Spleen (tissue), 11 donors: ENCODE results near the gene ANO1. TPM values are rescaled to one million over a fixed set of nuclear protein-coding genes. Genes with fewer than 3 reads are reported as not detected.

Experiments used
- DNase-seq: peaks from one replicate; pipeline ENCODE4 v3.0.0-alpha.2; 2020
- H3K27ac ChIP-seq, 8 donors: fragments of 200-600 bp; sonication (generic) in 7 of 8; 1 replicate in 4 of 8; 2 replicates in 4 of 8; pipeline versions ENCODE4 v1.5.0 to v1.8.0; 2016 to 2021; ENCODE audit warnings: inconsistent platforms in 4 of 8, mild to moderate bottlenecking in 4 of 8, moderate library complexity in 1 of 8
- H3K27me3 ChIP-seq, 7 donors: fragments of 200-600 bp; sonication (generic) in 6 of 7; replicated peaks in 1 of 7; 1 replicate in 4 of 7; 2 replicates in 3 of 7; pipeline versions ENCODE4 v1.5.0 to v1.8.0; 2016 to 2021; ENCODE audit warnings: inconsistent platforms in 3 of 7, mild to moderate bottlenecking in 1 of 7
- H3K36me3 ChIP-seq, 6 donors: fragments of 200-600 bp; sonication (generic) in 5 of 6; 1 replicate in 4 of 6; 2 replicates in 2 of 6; pipeline versions ENCODE4 v1.5.0 to v1.8.0; 2016 to 2021; ENCODE audit warnings: inconsistent platforms in 2 of 6
- H3K4me1 ChIP-seq, 6 donors: fragments of 200-600 bp; sonication (generic) in 5 of 6; 1 replicate in 3 of 6; 2 replicates in 3 of 6; pipeline versions ENCODE4 v1.5.0 to v1.8.0; 2016 to 2021; ENCODE audit warnings: inconsistent platforms in 3 of 6
- H3K4me3 ChIP-seq, 8 donors: fragments of 200-600 bp; sonication (generic) in 7 of 8; 1 replicate in 4 of 8; 2 replicates in 4 of 8; pipeline versions ENCODE4 v1.5.0 to v1.8.0; 2016 to 2021; ENCODE audit warnings: inconsistent platforms in 4 of 8, mild to moderate bottlenecking in 4 of 8, moderate library complexity in 2 of 8
- H3K9me3 ChIP-seq, 8 donors: fragments of 200-600 bp; sonication (generic) in 7 of 8; 1 replicate in 4 of 8; 2 replicates in 4 of 8; pipeline versions ENCODE4 v1.5.0 to v1.8.0; 2016 to 2021; ENCODE audit warnings: inconsistent platforms in 4 of 8
- CTCF ChIP-seq, 11 experiments: fragments of 200-600 bp in 7 of 11; fragments of 450-650 bp in 4 of 11; sonication (generic) in 4 of 11; IDR thresholded peaks in 8 of 11; conservative IDR thresholded peaks in 3 of 11; 1 replicate in 7 of 11; 2 replicates in 4 of 11; pipeline versions ENCODE4 v1.4.0 to v1.8.0; 2016 to 2021; ENCODE audit warnings: antibody characterized with exemption in 11 of 11, inconsistent platforms in 4 of 11, mild to moderate bottlenecking in 1 of 11
- POLR2A ChIP-seq, 3 donors: fragments of 450-650 bp; IDR thresholded peaks; one replicate each; pipeline ENCODE4 v1.5.1; 2017; ENCODE audit warnings: antibody characterized with exemption in 3 of 3, mild to moderate bottlenecking in 1 of 3
- POLR2AphosphoS5 ChIP-seq, 3 donors: sonication (generic); formaldehyde crosslinking; IDR thresholded peaks; one replicate each; pipeline ENCODE4 v1.5.1; 2017; ENCODE audit warnings: antibody characterized with exemption in 3 of 3
- WGBS, 5 donors: extraction: QIAGEN DNeasy Blood & Tissue Kit in 3 of 5; methylation state at CpG; one replicate each; pipeline versions ENCODE4 v1.1.5 to v1.1.7; 2013 to 2018; 5-methylcytosine and 5-hydroxymethylcytosine counted together
- intact Hi-C: fragments of 100-400 bp; cut with DNase I; formaldehyde crosslinking; loops from one replicate; pipeline ENCODE4 v1.15.0; 2023; ENCODE audit warnings: low total_unique reads
- polyA plus RNA-seq, 3 donors: library from polyadenylated mRNA; stranded (reverse); fragments of 200-250 nt; gene quantifications; one replicate each; pipeline ENCODE4 v1.2.1, GENCODE V29; 2013
- total RNA-seq, 7 donors: library from RNA; depleted of rRNA in 3 of 7; stranded (reverse); fragments of >200 nt in 3 of 7; fragmentation: NEBNext Ultra II Directional in 4 of 7; extraction: Animal tissue kit (Norgen Biotek cat#: 25700) in 4 of 7; gene quantifications; one replicate each; pipeline versions ENCODE4 v1.1.0 to v1.2.1, GENCODE V29; 2016 to 2021
- donor health status: healthy with polysubstance abuse.
- donor health status: DM: no; HTN: no; CAD: no; lungs with moderate emphysema.
- donor health status: DM: no; HTN: no; CAD: no.
- donor health status: Bipolar disorder and iron deficiency.
- donor health status: healthy.
- donor health status: DM: no; HTN: no; CAD: no.
- donor health status: DM: yes; HTN: yes; CAD: no.

The ANO1 gene
- total and polyA plus RNA-seq, 10 donors: 0.22 to 1.2 (median 0.62) TPM

GRCh38 chr11:70115778-70116177, 37.7 kb downstream of the ANO1 start:
- Histone ChIP-seq H3K9me3 (no peaks in the 10 kb centered on the region), H3K27ac (no peak overlapping the region), H3K4me3 (no peak overlapping the region), H3K4me1 (peaks cover 0 to 14% (median 8%) of the 10 kb centered on the region in 6 donors), H3K36me3 (no peaks in the 10 kb centered on the region), H3K27me3 (peaks cover 0 to 11% (median 0%) of the 10 kb centered on the region in 7 donors)
- intact Hi-C loops: no loop called here
- TF ChIP-seq CTCF (IDR thresholded peaks at IDR 0.05 in 8 of 11, conservative IDR thresholded peaks at IDR 0.05 in 3 of 11) (no peak), POLR2AphosphoS5 (IDR thresholded peaks at IDR 0.05) (no peak), POLR2A (IDR thresholded peaks at IDR 0.05) (no peak)
- WGBS, 5 donors: 85 to 94% (median 86%) methylated on average over 8 of the region's 8 CpGs
- no peak for DNase-seq

GRCh38 chr11:70116386-70117065, 38.4 kb downstream of the ANO1 start:
- Histone ChIP-seq H3K4me1 (peaks cover 0 to 8% (median 4%) of the 10 kb centered on the region in 6 donors), H3K36me3 (no peaks in the 10 kb centered on the region), H3K27me3 (peaks cover 0 to 9% (median 0%) of the 10 kb centered on the region in 7 donors), H3K9me3 (no peaks in the 10 kb centered on the region), H3K27ac (no peak overlapping the region), H3K4me3 (no peak overlapping the region)
- DNase-seq: no peak
- WGBS, 5 donors: 89 to 92% (median 91%) methylated on average over 19 of the region's 19 CpGs
- intact Hi-C loops: no loop called here
- TF ChIP-seq POLR2AphosphoS5 (IDR thresholded peaks at IDR 0.05): no peak
- TF ChIP-seq CTCF (IDR thresholded peaks at IDR 0.05 in 8 of 11, conservative IDR thresholded peaks at IDR 0.05 in 3 of 11): no peak
- no peak for TF ChIP-seq POLR2A (IDR thresholded peaks at IDR 0.05)

- 77 to 90% (median 83%) methylated on average over 7 of the region's 7 CpGs for WGBS, 5 donors
Measured at GRCh38 chr11:70117567-70118145, 39.5 kb downstream of the ANO1 start.

More at GRCh38 chr11:70117567-70118145, 39.5 kb downstream of the ANO1 start:
- Histone ChIP-seq H3K36me3 (no peaks in the 10 kb centered on the region), H3K27me3 (peaks cover 0 to 7% (median 0%) of the 10 kb centered on the region in 7 donors), H3K4me1 (no peaks in the 10 kb centered on the region), H3K9me3 (no peaks in the 10 kb centered on the region), H3K4me3 (no peak overlapping the region), H3K27ac (no peak overlapping the region)
- TF ChIP-seq POLR2AphosphoS5 (IDR thresholded peaks at IDR 0.05): no peak
- TF ChIP-seq POLR2A (IDR thresholded peaks at IDR 0.05): no peak
- TF ChIP-seq CTCF (IDR thresholded peaks at IDR 0.05 in 8 of 11, conservative IDR thresholded peaks at IDR 0.05 in 3 of 11): no peak
- no peak for DNase-seq
- intact Hi-C loops: no loop called here
